KG1 (cell line): ENCODE results near the gene NCAN.
"Not testable (repeated sequence)": the region's sequence is repeated elsewhere in the genome, so short reads cannot be mapped to it uniquely, and the experiment has no call there.

Experiments
- DNase-seq: peaks from one replicate; lab custom pipeline; 2025; lab: John Stamatoyannopoulos, UW

The NCAN gene

GRCh38 chr19:19211499-19212420, at the start of gene NCAN:
Gene NCAN, plus strand, starts transcription at chr19:19211958. Its CDS starts 4,996 bp downstream, at chr19:19216954.
- no peak for DNase-seq

- DNase-seq, result no peak
Measured at GRCh38 chr19:19162495-19162894, 49.3 kb upstream of the NCAN start.

GRCh38 chr19:19165396-19165795, 46.4 kb upstream of the NCAN start:
- DNase-seq, result no peak

- no peak for DNase-seq
Measured at GRCh38 chr19:19167612-19168011, 44.1 kb upstream of the NCAN start.

GRCh38 chr19:19169236-19170052, 42.3 kb upstream of the NCAN start:
- no peak for DNase-seq

GRCh38 chr19:19170053-19170872, 41.5 kb upstream of the NCAN start, which contains the start of gene MEF2B:
Gene MEF2B, minus strand, starts transcription at chr19:19170263. Its CDS starts 19,528 bp downstream, at chr19:19150735.
- DNase-seq, result no peak

GRCh38 chr19:19170873-19171672, 40.7 kb upstream of the NCAN start:
- no peak for DNase-seq

GRCh38 chr19:19171821-19172532, 39.8 kb upstream of the NCAN start:
- no peak for DNase-seq

GRCh38 chr19:19173243-19173642, 38.5 kb upstream of the NCAN start:
- DNase-seq, result not testable (repeated sequence)

- DNase-seq, result no peak
Measured at GRCh38 chr19:19176950-19177349, 34.8 kb upstream of the NCAN start.

GRCh38 chr19:19179548-19180441, 32.0 kb upstream of the NCAN start:
- DNase-seq, result no peak

GRCh38 chr19:19181488-19181998, 30.2 kb upstream of the NCAN start:
- no peak for DNase-seq

GRCh38 chr19:19185853-19186740, 25.7 kb upstream of the NCAN start:
- peak; percentile 26 for DNase-seq

GRCh38 chr19:19186742-19187141, 25.0 kb upstream of the NCAN start:
- DNase-seq, result no peak

GRCh38 chr19:19191768-19192077, 20.0 kb upstream of the NCAN start:
- DNase-seq, result no peak

GRCh38 chr19:19192078-19192882, 19.5 kb upstream of the NCAN start, which contains the start of the genes BORCS8 and RFXANK:
Gene BORCS8, minus strand, starts transcription at chr19:19192152. Its CDS starts 35 bp downstream, at chr19:19192117.
Gene RFXANK, plus strand, starts transcription at chr19:19192258. Its CDS starts 1,689 bp downstream, at chr19:19193947.
- DNase-seq, result peak; percentile 99

GRCh38 chr19:19192910-19193423, 18.8 kb upstream of the NCAN start:
- no peak for DNase-seq
